Subcutaneous abdominal adipose tissue (tissue), 5 donors: ENCODE results near the gene NEBL.

ENCODE experiments used
- H3K27ac ChIP-seq: one replicate; pipeline ENCODE4 v1.7.0; 2013; ENCODE audit warnings: low read depth, mild to moderate bottlenecking, inconsistent platforms, low read length, moderate library complexity
- H3K27me3 ChIP-seq, 5 donors: one replicate each; pipeline ENCODE4 v1.7.0; 2013; ENCODE audit warnings: low read length in 5 of 5, inconsistent platforms in 1 of 5; ENCODE audit not compliant: control insufficient read depth in 5 of 5, insufficient read depth in 4 of 5
- H3K36me3 ChIP-seq, 5 donors: one replicate each; pipeline ENCODE4 v1.7.0; 2013; ENCODE audit warnings: low read length in 5 of 5; ENCODE audit not compliant: control insufficient read depth in 5 of 5, insufficient read depth in 5 of 5
- H3K4me1 ChIP-seq, 5 donors: one replicate each; pipeline ENCODE4 v1.7.0; 2013; ENCODE audit warnings: low read length in 5 of 5, mild to moderate bottlenecking in 3 of 5, moderate library complexity in 1 of 5; ENCODE audit not compliant: control insufficient read depth in 5 of 5, insufficient read depth in 5 of 5
- H3K4me3 ChIP-seq, 5 donors: one replicate each; pipeline ENCODE4 v1.7.0; 2013; ENCODE audit warnings: low read length in 5 of 5, low read depth in 1 of 5
- H3K9ac ChIP-seq, 5 donors: one replicate each; pipeline ENCODE4 v1.7.0; 2013; ENCODE audit warnings: low read length in 5 of 5, mild to moderate bottlenecking in 4 of 5, moderate library complexity in 3 of 5
- H3K9me3 ChIP-seq, 5 donors: one replicate each; pipeline ENCODE4 v1.7.0; 2013; ENCODE audit warnings: low read length in 5 of 5; ENCODE audit not compliant: control insufficient read depth in 5 of 5
- donor health status: healthy.
- donor health status: healthy.
- donor health status: healthy.
- donor health status: healthy.
- donor health status: healthy.

The NEBL gene

GRCh38 chr10:20890491-20891337, 6.4 kb downstream of the NEBL start:
- Histone ChIP-seq H3K9me3 (no peaks in the 10 kb centered on the region), H3K4me1 (no peaks in the 10 kb centered on the region), H3K9ac (no peak overlapping the region), H3K4me3 (no peak overlapping the region), H3K27me3 (peaks cover 0 to 3% (median 0%) of the 10 kb centered on the region in 5 donors), H3K27ac (no peak overlapping the region), H3K36me3 (no peaks in the 10 kb centered on the region)

- Histone ChIP-seq H3K27me3 (peaks cover 0 to 3% (median 0%) of the 10 kb centered on the region in 5 donors), H3K27ac (no peak overlapping the region), H3K4me3 (no peak overlapping the region), H3K36me3 (no peaks in the 10 kb centered on the region), H3K4me1 (no peaks in the 10 kb centered on the region), H3K9me3 (no peaks in the 10 kb centered on the region), H3K9ac (no peak overlapping the region)
These were observed 7.1 kb downstream of the NEBL start for GRCh38 chr10:20890009-20890408.

GRCh38 chr10:20888620-20889330, 8.3 kb downstream of the NEBL start:
- Histone ChIP-seq H3K9me3 (no peaks in the 10 kb centered on the region), H3K4me3 (no peak overlapping the region), H3K27me3 (peaks cover 0 to 3% (median 0%) of the 10 kb centered on the region in 5 donors), H3K36me3 (no peaks in the 10 kb centered on the region), H3K27ac (no peak overlapping the region), H3K4me1 (no peaks in the 10 kb centered on the region), H3K9ac (no peak overlapping the region)

GRCh38 chr10:20887706-20888555, 9.2 kb downstream of the NEBL start:
- peaks cover 0 to 3% (median 0%) of the 10 kb centered on the region in 5 donors for H3K27me3 ChIP-seq
- no peak overlapping the region for H3K4me3 ChIP-seq
- no peaks in the 10 kb centered on the region for H3K36me3 ChIP-seq
- H3K27ac ChIP-seq: no peak overlapping the region
- no peaks in the 10 kb centered on the region for H3K4me1 ChIP-seq
- no peak overlapping the region for H3K9ac ChIP-seq
- no peaks in the 10 kb centered on the region for H3K9me3 ChIP-seq

- Histone ChIP-seq H3K36me3 (no peaks in the 10 kb centered on the region), H3K27ac (no peak overlapping the region), H3K4me3 (no peak overlapping the region), H3K9ac (no peak overlapping the region), H3K9me3 (no peaks in the 10 kb centered on the region), H3K4me1 (no peaks in the 10 kb centered on the region), H3K27me3 (peaks cover 0 to 3% (median 0%) of the 10 kb centered on the region in 5 donors)
These were observed 11.4 kb downstream of the NEBL start for GRCh38 chr10:20885678-20886077.

GRCh38 chr10:20883552-20883951, 13.6 kb downstream of the NEBL start:
- Histone ChIP-seq H3K9me3 (no peaks in the 10 kb centered on the region), H3K9ac (no peak overlapping the region), H3K27ac (no peak overlapping the region), H3K4me3 (no peak overlapping the region), H3K27me3 (no peaks in the 10 kb centered on the region), H3K36me3 (no peaks in the 10 kb centered on the region), H3K4me1 (no peaks in the 10 kb centered on the region)

- H3K4me1 ChIP-seq: no peaks in the 10 kb centered on the region
- no peak overlapping the region for H3K4me3 ChIP-seq
- no peak overlapping the region for H3K27ac ChIP-seq
- H3K9ac ChIP-seq: no peak overlapping the region
- H3K9me3 ChIP-seq: no peaks in the 10 kb centered on the region
- H3K27me3 ChIP-seq: no peaks in the 10 kb centered on the region
- no peaks in the 10 kb centered on the region for H3K36me3 ChIP-seq
These were observed 15.0 kb downstream of the NEBL start for GRCh38 chr10:20882091-20882490.

- Histone ChIP-seq H3K27me3 (no peaks in the 10 kb centered on the region), H3K27ac (no peak overlapping the region), H3K9me3 (no peaks in the 10 kb centered on the region), H3K4me1 (no peaks in the 10 kb centered on the region), H3K4me3 (no peak overlapping the region), H3K9ac (no peak overlapping the region), H3K36me3 (no peaks in the 10 kb centered on the region)
These were observed 18.0 kb downstream of the NEBL start for GRCh38 chr10:20879136-20879535.

GRCh38 chr10:20877986-20878983, 18.8 kb downstream of the NEBL start:
- H3K9ac ChIP-seq: no peak overlapping the region
- no peaks in the 10 kb centered on the region for H3K9me3 ChIP-seq
- H3K27ac ChIP-seq: no peak overlapping the region
- no peaks in the 10 kb centered on the region for H3K36me3 ChIP-seq
- no peaks in the 10 kb centered on the region for H3K27me3 ChIP-seq
- no peaks in the 10 kb centered on the region for H3K4me1 ChIP-seq
- no peak overlapping the region for H3K4me3 ChIP-seq
